GM19025 (cell line): ENCODE results near the gene CPN1.
"Not testable (repeated sequence)": the region's sequence is repeated elsewhere in the genome, so short reads cannot be mapped to it uniquely, and the experiment has no call there.

Experiments used
- ATAC-seq: cut with Tn5 transposase; IDR thresholded peaks from one replicate; pipeline ENCODE4 v1.9.1; 2021; ENCODE audit warnings: mild to moderate bottlenecking, low read depth, moderate library complexity; ENCODE audit not compliant: unreplicated experiment

The CPN1 gene

DNA sequence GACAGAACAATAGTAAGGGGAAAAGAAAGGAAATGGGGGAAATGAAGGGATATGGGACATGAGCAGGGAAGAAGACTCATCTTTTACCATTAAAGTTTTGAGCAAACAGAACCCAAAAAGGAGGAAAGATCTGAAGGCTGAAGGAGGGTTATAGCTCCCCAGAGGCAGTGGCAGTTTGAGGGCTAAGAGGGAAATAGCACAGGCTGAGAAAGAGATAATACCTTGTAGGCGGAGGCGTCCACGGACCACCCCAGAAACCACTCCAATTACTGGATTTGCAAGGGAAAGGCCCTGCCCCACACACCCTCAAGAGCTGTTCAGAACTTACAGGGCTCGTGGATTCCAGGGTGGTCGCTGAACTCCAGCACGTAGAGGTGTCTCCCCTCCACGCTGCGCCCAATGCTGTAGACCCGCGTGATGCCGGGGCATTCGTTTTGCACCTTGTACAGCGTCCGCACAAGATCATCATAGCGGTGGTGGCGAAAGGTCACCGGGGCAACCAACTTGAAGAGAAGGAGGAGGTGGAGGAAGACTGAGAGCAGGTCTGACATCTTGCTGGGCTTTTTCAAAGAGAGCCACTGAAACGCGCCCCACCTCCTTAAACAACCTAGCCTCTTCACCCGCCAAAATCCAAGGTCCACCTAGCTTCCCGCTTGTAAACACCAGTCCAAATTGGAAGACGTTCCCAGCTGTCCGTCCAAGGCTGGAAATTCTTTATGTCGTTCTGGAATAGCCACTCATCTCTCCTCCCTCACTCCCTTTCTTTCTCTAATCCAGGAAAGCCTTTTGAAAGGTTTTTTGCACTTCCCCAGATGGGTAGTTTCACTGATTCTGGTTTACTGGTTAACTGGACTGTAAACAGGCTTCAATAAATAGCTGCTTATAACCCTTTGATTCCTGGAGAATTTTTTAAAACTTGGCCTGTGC is at the start of gene CPN1:
TSS of gene CPN1 (minus strand) at position 795 of the 927 bp plus-strand sequence. CDS start at position 551, 244 bp downstream.
- no peak for ATAC-seq

DNA sequence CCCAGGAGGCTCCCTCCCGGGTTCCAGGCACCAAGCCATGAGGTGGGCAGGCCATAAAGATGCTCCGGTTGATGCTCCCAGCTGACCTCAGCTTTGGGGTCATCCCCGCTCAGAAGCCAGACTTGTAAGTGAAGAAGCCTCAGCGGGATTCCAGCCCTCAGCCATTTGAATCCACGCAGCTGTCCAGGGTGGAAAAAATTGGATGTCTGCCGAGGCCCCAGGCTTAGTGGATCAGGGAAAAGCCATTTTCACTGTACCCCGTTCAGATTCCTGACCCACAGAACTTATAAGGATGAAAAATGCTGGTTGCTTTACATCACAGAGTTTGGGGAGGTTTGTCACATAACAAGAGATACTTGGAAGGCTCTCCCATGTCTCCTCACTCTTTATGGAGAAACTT is 49.2 kb upstream of the CPN1 start:
- ATAC-seq, result no peak

DNA sequence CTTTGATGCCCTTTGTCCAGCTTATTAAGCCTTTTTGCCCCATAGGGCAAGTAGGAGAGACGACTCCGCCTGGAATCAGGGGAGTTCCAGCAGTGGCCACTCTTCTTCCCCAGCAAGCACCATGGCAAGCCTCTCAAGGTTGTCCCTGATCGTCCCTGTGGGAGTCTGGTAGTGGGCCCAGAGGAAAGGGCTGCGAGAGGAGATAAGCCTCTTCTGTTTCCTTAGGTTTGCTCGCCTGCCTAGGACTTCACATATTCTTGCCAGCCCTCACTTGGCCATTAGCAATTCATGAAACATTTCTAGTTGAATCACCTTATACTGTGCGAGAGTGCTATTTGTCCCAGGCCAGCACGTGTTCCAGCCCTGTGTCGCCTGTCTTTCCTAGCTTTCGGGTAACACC is 47.8 kb upstream of the CPN1 start:
- no peak for ATAC-seq

DNA sequence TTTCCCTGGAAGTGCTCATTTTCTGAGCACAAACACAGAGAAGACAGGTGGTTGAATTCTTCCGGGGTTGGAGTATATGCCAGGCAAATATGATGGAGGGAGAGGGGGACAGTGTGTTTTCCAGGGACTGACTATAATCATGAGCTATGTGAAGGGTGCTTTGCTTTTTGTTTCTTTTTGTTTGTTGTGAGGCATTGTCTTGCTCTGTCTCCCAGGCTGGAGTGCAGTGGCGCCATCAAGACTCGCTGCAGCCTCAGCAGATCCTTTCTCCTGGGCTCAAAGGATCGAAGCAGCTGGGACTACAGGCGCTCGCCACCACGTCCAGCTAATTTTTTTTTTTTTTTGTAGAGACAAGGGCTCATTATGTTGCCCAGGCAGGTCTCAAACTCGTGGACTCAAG is 47.3 kb upstream of the CPN1 start:
- ATAC-seq, result no peak

DNA sequence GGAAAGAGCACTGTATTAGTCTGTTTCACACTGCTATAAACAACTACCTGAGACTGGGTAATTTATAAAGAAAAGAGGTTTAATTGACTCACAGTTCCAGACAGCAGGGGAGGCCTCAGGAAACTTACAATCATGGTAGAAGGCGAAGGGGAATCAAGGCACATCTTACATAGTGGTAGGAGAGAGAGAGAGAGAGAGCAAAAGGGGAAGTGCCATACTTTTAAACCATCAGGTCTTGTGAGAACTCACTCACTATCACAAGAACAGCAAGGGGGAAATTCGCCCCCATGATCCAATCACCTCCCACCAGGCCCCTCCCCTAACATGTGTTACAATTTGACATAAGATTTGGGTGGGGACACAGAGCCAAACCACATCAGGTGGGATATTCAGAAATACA is 43.7 kb upstream of the CPN1 start:
- not testable (repeated sequence) for ATAC-seq

DNA sequence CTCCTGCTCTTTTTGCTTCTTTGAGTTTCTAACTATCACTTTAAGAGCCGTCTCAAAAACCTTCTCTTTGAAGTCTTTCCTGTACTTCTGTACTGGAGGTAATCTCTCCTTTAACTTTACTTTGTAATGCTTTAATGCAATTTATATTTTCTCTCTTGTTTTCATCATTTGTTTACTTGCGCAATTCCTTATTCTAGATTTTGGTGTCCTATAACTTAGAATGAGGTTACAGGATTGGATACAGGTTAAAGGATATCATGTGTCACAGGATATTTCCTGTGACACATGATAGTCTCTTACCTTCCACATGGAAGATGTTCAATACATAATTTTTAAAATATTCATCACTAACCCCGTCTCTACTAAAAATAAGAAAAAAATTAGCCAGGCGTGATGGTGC is 42.4 kb upstream of the CPN1 start:
- no peak for ATAC-seq

DNA sequence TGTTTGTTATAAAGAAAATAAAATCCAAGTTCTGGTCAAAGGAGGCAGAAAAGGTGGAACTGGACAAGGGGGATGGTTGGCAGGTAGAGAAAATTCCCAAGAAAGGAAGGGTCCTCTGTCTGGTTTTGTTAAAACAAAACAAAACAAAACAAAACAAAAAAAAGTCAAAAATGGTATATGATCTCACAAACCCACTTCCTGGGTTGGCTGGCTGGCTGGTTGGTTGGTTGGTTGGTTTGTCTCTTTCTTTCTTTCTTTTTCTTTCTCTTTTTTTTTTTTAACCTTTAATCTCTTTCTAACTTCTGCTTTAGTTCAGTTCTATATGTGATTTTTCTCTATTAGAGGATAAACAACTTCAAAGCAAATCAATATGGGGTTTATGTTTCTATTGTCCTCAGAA is 41.1 kb upstream of the CPN1 start:
- ATAC-seq, result no peak

DNA sequence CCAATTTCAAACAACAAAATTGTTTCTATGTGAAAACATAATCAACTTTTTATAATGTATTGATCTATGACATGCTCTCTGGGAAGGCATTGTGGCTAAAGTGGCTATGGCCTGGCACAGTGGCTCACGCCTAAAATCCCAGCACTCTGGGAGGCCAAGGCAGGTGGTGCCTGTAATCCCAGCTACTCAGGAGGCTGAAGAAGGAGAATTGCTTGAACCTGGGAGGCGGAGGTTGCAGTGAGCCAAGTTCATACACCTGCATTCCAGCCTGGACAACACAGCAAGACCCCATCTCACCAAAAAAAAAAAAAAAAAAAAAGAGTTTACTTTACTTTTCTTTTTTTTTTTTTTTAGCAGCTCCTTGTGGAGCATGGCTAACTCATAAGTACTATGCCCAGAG is 38.9 kb upstream of the CPN1 start:
- ATAC-seq, result no peak

DNA sequence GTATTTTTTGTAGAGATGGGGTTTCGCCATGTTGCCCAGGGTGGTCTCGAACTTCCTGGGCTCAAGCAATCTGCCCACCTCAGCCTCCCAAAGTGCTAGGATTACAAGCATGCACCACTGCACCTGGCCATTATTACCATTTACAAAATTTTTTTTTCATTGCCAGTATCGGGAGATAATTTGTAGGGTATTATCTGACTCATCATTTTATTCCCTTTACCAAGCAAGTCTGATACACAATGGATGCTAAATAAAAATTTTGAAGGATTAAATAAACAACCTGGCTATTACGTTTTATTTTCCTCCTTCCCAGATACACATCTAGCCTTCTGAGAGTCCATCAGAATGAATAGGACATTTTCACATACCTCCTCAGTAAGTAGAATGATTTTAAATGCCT is 38.1 kb upstream of the CPN1 start:
- ATAC-seq, result no peak

DNA sequence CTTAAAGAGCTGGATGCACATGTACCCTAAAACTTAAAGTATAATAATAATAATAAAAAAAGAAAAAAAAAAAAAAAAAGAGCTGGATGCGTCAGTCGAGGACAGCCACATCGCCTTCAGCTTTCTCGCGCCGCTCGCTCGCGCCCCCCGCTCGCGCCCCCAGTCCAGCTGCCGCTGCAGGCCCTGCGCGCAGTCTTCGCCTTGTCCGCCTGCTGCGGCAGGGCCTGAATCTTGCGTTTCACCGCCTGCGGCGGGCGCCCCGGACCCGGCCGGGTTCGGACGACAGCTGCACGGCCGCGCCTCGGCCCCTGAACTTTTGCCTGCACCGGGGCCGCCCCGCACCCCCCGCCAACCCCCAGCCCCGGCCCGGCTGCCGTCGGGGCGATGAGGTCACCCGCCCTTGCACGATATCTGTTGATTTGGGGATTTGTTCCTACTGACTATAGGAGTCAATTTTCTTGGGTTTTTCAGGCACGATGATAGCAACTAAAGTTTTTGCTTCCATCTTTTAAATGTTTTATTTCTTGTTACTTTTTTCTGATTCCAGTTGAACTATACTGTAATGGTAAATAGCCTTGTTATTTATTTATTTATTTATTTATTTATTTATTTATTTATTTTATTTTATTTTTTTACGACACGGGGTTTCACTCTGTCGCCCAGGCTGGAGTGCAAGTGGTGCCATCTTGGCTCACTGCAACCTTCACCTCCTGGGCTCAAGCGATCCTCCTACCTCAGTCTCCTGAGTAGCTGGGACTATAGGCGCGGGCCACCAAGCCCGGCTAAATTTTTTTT is 33.5 kb upstream of the CPN1 start:
- no peak for ATAC-seq

DNA sequence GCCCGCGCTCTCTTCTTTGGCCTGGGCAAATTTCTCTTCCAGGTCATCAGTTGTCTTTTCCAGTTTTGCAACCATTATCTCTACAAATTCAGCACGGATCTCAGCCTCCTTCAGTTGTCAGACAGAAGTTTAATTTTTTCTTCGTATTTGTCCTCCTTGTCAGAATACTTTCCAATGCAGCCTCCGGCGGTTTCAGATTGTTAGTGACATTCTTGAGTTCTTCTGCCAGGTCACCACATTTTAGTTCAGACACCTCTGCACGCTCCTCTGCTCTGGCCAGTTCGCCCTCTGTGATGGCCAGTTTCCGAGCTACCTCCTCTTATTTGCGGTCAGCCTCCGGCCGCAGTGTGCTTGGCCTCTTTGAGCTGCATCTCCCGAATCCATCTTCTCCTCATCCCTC is 32.8 kb upstream of the CPN1 start:
- no peak for ATAC-seq

DNA sequence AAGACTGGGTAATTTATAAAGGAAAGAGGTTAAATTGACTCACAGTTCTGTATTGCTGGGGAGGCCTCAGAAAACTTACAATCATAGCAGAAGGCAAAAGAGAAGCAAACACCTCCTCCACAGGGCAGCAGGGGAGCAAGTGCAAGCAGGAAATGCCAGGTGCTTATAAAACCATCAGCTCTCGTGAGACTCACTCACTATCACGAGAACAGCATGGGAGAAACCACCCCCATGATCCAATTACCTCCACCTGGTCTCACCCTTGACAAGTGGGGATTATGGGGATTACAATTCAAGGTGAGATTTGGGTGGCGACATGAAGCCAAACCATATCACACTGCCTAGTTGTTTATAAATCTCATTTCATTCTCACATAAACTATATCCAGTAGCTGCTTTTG is 28.0 kb upstream of the CPN1 start:
- ATAC-seq, result no peak

DNA sequence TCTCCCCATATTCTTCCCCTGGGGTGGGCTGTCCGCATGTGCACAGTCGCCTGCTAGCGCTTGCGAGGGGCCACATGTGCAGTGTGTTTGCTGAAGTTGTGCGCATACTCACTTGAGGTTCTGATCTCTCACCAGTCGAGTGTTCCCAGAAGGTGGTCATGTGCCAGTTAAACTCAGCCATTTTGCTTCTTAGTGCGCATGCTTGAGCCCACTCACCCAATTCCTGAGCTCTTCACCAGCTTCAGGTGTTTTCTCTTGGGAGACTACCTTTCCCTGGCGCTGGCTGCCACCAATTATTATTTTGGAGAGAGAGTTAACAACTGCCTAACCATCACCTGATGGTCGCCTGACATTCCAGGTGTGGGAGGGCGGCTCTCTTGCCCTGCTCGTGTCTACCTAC is 25.2 kb upstream of the CPN1 start:
- ATAC-seq, result no peak

DNA sequence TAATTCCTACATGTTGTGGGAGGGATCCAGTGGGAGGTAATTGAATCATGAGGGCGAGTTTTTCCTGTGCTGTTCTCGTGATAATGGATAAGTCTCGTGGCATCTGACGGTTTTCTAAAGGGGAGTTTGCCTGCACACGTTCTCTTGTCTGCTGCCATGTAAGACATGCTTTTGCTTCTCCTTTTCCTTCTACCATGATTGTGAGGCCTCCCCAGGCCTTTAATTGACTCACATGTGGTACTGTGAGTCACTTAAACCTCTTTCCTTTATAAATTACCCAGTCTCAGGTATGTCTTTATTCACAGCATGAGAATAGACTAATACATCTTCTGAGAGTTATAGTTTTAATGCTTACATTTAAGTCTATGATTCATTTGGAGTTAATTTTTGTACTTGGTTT is 22.6 kb upstream of the CPN1 start:
- ATAC-seq, result no peak

DNA sequence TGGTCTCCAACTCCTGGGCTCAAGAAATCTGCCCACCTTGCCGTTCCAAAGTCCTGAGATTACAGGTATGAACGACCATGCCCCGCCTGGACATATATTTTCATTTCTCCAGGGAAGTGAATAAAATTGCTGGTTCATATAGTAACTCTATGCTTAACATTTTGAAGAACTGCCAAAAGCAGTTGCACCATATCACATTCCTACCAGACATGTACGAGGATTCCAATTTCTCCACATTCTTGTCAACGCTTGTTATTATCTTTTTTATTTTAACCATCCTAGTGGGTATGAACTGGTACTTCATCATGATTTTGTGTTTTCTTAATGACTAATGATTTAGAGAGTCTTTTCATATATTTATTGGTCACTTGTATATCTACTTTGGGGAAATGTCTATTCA is 21.9 kb upstream of the CPN1 start:
- no peak for ATAC-seq

DNA sequence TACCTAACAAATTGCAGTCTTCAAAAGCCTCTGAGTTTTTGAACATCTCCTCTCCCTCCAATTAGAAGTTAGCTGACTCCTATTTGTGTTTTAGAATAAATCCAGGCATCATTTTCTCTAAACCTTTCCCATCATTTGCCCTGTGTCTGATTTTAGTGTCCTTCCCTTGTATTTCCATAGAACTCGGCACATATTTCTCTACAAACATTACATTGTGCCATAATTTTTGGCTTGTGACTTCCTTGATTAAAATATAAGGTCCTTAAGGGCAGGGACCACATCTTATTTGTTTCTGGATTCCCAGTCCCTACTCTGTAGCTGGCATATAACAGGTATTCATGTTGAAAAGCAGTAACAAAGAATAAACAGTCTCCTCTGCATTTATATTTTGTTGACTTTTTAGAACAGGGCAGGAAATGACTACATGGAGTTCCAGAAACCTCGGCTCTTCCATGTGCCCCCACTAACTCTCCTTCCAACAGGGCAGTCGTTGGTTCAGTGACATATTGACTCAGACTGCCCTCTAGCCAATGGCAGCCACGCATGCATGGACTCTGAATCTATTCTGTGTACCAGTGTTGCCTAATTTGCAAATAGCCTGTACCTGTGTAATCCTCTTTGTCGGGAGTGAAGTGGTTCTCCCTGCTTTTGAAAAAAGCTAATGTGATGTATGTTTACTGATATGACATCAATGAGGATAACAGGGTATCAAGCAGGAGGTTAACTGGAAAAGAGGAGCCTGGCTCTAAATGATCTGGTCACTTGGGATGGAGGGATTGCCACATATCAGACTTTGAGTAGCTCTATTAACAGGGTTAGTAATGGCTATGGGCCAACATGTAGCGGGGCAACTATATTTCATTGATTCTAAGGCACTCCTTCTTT is 19.8 kb upstream of the CPN1 start:
- no peak for ATAC-seq

DNA sequence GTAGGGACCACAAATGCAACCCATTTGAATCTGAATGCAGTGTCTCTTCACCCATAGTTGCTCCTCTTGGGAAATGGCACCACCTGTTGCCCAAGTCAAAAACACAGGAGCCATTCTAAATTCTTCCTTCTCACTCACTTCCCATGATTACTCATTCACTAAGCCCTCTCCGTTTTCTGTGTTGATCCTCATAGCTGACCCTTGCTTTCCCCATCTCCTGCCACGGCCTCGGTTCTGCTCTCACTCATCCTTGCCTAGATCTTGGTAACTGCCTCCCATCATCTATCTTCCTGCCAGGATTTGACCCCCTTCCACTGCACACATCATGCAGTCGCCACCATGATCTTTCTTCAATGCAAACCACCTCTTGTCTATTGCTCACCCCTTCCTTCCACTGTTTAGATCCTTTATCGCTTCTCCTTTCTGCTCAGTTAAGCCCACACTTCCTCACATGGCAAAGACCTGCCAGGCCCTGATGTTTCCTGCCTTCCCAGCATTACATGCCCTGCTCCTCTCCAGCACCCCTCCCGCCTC is 19.0 kb upstream of the CPN1 start:
- ATAC-seq, result no peak

DNA sequence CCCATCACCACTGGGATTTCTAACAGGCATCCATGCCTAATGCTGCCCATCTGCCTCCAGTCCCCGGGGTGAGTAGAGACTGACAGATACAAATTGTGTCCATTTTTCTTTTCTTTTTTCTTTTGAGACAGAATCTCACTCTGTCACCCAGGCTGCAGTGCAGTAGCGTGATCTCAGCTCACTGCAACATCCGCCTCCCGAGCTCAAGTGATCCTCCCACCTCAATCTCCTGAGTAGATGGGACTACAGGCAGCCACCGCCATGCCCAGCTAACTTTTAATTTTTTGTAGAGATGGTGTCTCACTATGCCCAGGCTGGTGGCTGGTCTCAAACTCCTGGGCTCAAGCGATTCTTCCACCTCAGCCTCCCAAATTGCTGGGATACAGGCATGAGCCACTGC is 7.6 kb upstream of the CPN1 start:
- ATAC-seq, result no peak

DNA sequence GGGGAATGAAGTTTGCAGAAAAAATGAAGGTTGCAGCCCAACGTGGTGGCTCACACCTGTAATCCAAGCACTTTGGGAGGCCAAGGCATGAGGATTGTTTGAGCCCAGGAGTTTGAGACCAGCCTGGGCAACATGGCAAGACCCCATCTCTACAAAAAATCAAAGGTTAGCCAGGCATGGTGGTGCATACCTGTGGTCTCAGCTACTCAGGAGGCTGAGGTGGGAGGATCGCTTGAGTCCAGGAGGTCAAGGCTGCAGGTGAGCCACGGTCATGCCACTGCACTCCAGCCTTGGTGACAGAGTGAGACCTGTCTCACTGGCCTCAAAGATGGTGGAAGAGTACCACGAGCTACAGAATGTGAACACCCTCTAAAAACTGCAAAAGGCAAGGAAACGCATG is 5.0 kb upstream of the CPN1 start:
- not testable (repeated sequence) for ATAC-seq

DNA sequence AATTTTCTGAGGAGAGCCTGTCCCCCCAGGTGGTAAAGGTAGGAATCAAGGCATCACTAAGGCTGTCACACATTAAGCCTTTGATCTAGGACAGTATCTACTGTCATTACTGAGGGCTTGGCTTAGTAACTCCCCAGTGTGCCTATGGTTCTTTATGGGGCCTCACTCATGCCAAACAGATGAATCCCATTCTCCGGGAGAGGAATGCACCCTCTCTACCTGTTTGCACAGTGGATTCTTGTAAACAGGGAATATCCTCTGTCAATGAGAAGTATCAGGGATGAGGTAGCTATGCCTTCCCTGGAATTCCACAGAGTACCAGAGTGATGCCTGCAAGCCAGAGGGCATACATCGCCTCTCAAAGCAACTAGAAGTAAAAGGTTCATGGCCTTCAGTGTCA is 3.9 kb upstream of the CPN1 start:
- no peak for ATAC-seq

DNA sequence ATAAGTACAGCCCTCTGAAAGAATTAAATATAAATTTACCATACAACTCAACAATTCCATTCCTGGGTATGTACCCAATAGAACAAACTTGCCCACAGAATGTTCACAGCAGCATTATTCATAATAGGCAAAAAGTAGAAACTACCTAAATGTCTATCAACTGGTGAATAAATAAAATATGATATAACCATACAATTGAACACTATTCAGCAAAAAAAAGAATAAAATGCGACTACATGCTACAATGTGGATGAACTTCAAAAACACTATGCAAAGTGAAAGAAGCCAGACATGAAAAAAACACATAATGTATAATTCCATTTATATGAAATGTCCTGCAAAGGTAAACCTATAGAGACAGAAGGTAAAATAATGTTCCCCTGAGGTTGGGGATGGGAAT is 2.0 kb upstream of the CPN1 start:
- ATAC-seq, result no peak
